Stimulated activated CD4-positive, alpha-beta T cell treated with anti-CD3 and anti-CD28 coated beads, TNF-alpha, amount 100 ng/mL, for 1 hour (primary cell): ENCODE results near the gene TNF.
"Not testable (repeated sequence)": the region's sequence is repeated elsewhere in the genome, so short reads cannot be mapped to it uniquely, and the experiment has no call there.

Experiments used
- DNase-seq, 3 donors: peaks; one replicate each; pipeline ENCODE4 v3.0.0-alpha.2; 2020; ENCODE audit warnings: low read depth in 3 of 3, low spot score in 1 of 3

TNF gene

GRCh38 chr6:31587791-31588777, 12.7 kb downstream of the TNF start:
- no peak for DNase-seq

- DNase-seq = no peak
Measured at GRCh38 chr6:31588871-31589650, 13.7 kb downstream of the TNF start.

- DNase-seq = not testable (repeated sequence)
Measured at GRCh38 chr6:31590691-31591090, 15.3 kb downstream of the TNF start.

- DNase-seq = no peak
Measured at GRCh38 chr6:31592396-31592771, 17.0 kb downstream of the TNF start.

DNA sequence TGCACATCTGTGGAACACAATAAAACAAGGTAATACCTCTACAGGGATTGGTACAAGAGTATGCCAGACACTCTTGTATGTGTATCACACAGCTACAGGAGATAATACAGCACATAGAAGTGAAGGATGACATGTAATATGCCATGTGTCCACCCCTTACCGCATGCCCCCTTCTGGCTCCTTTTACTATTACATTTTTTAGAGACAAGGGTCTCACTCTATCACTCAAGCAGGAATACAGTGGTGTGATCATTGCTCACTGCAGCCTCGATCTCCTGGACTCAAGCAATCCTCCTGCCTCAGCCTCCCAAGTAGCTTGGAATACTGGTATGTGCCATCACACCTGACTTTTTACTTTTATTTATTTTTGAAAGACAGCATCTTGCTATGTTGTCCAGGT, 21.6 kb downstream of the TNF start:
- no peak for DNase-seq

GRCh38 chr6:31607317-31607716, 32.0 kb downstream of the TNF start:
- no peak for DNase-seq

- no peak for DNase-seq
Measured at GRCh38 chr6:31609519-31610406, 34.4 kb downstream of the TNF start.

- DNase-seq = no peak
Measured at GRCh38 chr6:31610968-31611367, 35.6 kb downstream of the TNF start.

GRCh38 chr6:31614075-31614619, 38.8 kb downstream of the TNF start:
- no peak for DNase-seq

GRCh38 chr6:31614684-31615578, 39.6 kb downstream of the TNF start, which contains the start of gene AIF1:
Gene AIF1 (plus strand): TSS chr6:31615234. CDS start chr6:31615330, 96 bp downstream.
- DNase-seq = no peak

GRCh38 chr6:31615748-31616147, 40.4 kb downstream of the TNF start:
- DNase-seq = no peak

DNA sequence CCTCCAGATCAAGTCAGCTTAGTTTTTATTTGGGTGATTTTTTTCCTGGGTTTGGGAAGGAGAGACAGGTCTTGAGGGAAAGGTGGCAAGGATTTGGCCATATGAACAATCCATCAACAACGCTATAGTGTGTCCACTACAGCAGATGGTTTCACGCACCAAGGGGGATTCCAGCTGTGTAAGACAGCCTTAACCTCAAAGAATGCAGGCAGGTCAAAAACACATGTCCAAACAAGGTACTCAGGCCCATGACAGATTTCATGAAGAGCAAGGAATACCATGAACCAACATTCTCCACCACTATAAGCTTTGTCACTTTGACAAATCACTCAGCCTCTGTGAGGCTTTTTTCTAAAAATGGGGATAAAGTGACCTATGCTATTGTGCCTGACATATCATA, 41.6 kb downstream of the TNF start:
- no peak for DNase-seq

- DNase-seq = peak; percentile 82 to 93 (median 86)
Measured at GRCh38 chr6:31619805-31620585, 44.6 kb downstream of the TNF start.

DNA sequence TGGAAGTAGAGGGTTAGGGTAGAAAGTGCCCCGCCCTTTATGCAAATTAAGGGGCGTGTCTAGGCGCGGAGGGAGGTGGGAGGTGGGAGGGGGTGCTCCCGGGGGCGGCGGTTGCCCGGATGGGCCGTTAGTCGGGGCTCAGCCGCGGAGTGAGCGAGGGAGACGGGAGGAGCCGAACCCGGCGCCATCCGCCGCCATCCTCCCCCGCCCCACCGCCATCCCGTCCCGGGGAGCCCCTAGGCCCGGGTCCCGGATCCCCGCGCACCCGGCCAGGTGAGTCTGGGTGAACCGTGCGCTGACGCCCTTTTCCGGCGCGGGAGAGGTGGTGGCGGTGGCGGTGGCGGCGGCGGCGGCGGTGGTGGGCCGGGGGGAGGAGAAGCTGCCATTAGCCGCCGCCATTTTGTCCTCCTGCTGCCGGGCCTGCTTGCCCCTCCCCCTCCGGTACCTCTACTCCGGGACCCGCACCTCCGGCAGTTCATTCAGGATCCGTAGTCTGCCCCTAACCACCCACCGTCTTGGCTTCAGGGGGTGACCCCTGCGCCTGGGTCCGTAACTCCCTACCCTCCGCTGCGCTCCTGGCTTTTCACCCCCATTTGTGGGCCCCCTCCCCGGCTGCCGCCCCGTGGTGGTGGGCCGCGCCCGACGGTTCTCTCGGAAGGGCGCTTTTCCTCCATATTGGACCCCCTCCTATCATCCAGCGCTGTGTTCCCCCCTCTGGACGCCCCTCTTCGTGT, 45.4 kb downstream of the TNF start, which contains the start of gene PRRC2A:
Gene PRRC2A (plus strand): TSS at position 130 of the 734 bp plus-strand sequence. CDS start 2,075 bp downstream, outside the sequence.
- peak in 2 of 3 donors; percentile 91 to 93 for DNase-seq

DNA sequence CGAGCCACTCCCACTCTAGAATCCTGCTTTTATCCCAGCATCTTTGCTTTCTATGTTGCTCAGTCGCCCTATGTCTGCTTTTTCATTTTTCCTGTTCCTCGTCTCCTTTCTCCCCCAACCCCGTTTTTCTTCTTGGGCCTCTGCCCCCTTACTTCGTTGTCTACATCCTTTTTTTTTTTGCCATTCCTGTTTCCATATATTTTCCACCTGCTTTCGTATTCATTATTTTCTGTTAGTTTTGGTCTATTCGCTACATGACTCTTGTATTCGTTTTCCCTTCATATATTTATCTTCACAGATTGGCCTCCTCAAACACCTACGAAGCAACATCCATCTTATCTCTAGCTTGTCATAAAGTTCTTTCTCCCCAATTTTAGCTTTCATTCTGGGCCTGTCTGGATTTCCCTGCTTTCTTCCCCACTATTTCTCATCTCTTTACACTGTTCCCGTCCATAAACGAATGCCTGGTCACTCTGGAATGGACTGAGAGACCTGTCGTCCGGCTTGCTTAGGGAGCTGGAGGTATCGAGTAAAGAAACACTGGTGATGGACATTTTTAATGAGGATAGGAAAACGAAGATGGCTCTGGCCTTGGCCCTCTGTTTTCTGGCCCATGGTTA, 46.1 kb downstream of the TNF start:
- DNase-seq = no peak

DNA sequence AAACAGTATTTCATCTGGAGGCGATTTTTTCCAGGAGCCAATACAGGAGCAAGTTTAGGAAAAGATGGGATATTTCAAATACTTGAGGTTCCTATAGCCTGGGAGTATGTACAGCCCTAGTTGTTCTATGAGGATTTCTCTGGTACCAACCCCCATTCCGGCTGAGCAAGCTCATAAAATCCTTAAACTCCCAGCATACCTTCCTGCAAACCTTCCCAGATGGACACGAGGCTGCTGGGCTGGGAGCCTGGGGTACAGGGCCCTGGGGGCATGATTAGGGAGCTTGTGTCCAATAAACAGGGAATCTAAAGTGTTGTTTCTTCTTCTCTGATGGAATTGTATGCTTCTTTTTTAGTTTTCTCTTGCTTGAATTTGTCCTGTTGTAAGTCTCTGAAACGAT, 46.6 kb downstream of the TNF start:
- no peak for DNase-seq

DNA sequence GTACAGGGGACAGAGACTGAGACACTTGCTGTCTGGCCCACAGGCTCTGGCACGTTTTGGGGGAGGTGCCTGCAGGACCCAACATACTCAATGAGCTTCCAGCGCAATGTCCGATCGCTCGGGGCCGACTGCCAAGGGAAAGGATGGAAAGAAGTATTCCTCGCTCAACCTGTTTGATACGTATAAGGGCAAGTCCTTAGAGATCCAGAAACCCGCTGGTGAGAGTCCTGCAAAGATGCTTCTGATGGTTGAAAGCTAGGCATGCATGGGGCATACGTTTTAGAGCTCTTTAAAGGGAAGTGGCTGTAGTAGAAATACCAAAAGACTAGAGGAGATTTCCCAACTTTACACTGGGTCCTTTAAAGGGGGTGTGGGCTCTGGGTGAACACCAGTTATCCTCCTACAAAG, 47.3 kb downstream of the TNF start:
- no peak for DNase-seq

- no peak for DNase-seq
Measured at GRCh38 chr6:31624070-31624469, 48.7 kb downstream of the TNF start.
